Measurements from ENCODE around the gene UVRAG.

The UVRAG gene

DNA sequence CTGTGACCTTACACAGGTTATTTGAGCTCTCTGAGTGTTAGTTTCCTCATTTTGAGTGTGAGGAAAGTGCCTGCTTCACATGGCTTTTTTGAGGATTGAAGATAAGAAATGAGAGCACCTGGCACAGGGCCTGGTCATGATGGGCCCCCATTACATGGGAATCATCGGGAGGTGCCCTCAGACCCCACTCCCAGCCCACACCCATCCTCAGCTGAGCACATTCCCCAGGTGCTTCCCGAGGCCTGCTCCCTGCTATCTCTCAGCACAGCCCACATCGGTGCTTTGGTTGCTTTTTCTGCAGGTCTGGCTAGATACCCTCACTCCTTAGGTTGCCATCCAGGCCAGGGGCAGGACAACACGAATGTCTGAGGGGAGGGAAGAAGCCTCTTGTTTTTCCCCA, 29.8 kb upstream of the UVRAG start:
- H3K79me1 ChIP-seq (ENCODE audit: low read length): no peaks in the 10 kb centered on the region
- H3K9ac ChIP-seq (ENCODE audit: low read length): no peak overlapping the region
- H3K36me3 ChIP-seq (ENCODE audit: control insufficient read depth, insufficient read depth, low read length): no peaks in the 10 kb centered on the region
- no peak overlapping the region for H4K5ac ChIP-seq (ENCODE audit: low read length)
- H3K27me3 ChIP-seq (ENCODE audit: insufficient read depth, low read length, poor library complexity): no peaks in the 10 kb centered on the region
- H3K4me1 ChIP-seq (ENCODE audit: control insufficient read depth, low read depth, low read length): no peaks in the 10 kb centered on the region
- no peak overlapping the region for H3K27ac ChIP-seq (ENCODE audit: low read depth, low read length)
- H2BK5ac ChIP-seq (ENCODE audit: low read length): no peak overlapping the region
- WGBS (ENCODE audit: extremely low coverage, insufficient coverage, low lambda C conversion rate): no CpG with 5 or more reads among the region's 4 CpGs
- no peaks in the 10 kb centered on the region for H3K79me2 ChIP-seq (ENCODE audit: control insufficient read depth, insufficient read depth, low read length)
- no peak overlapping the region for H2BK120ac ChIP-seq (ENCODE audit: low read depth, low read length)
- H3K23ac ChIP-seq (ENCODE audit: low read length): no peak overlapping the region
- H2BK15ac ChIP-seq (replicated peaks; ENCODE audit: low read depth): no peak overlapping the region
- no peak overlapping the region for H4K8ac ChIP-seq (ENCODE audit: low read depth, low read length)
- no peak overlapping the region for H3K4me3 ChIP-seq (ENCODE audit: low read length)
- no peak overlapping the region for H3K56ac ChIP-seq (ENCODE audit: low read length)
- no peak overlapping the region for H3K4me2 ChIP-seq (ENCODE audit: low read length)
- no peak overlapping the region for H3K18ac ChIP-seq (ENCODE audit: low read length)
- no peak overlapping the region for H2AK5ac ChIP-seq (ENCODE audit: low read length)
- no peak for DNase-seq
- no peak overlapping the region for H3K4ac ChIP-seq (ENCODE audit: low read depth, low read length)

DNA sequence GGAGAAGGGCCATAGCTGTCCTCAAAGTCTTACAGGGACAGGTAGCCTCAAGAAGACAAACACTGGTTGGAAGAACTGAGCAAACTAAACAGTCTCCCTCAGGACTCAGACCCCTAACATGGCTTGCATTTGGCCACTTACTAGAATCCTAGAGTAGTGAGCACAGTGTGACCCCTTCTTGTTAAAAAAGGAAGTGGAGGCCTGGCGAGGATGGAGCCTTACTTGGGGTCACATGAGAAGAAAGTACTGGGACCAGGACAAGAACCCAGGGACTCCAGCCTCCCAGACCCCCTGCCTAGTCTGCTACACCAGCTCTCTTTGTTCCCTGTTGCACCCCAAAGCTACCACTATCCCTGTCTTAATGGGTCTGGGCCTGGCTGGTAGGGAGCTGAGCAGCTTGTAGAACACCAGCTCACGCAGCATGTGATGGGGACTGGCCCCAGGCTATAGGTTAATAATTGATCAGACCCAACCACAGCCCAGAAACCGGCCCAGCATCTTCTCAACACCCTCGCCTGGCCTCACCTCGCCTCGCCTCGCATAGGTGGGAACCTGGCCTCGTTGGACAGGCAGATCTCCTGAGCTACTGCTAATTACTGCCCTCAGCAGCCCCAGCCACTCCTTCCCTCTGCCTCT, 28.8 kb upstream of the UVRAG start:
- WGBS (ENCODE audit: extremely low coverage, insufficient coverage, low lambda C conversion rate): no CpG with 5 or more reads among the region's 8 CpGs
- no peaks in the 10 kb centered on the region for H3K36me3 ChIP-seq (ENCODE audit: control insufficient read depth, insufficient read depth, low read length)

DNA sequence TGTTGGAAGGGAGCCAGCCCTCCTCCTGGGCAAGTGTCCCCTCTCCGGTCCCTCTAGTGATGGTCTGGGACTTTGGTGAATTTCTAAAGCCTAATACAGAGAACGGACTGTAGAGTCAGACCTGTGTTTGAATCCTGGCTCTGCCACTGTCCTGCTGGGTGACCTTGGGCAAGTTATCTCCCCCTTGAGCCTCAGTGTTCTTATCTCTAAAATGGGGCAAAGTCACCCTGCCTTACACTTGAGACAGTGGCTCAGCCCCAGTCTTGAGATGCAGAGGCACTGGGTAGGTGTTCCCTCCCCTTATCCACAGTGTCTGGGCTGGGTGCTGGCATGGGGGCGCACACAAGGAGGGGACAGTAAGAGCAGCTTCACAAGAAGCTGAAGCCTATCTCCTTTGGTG, 25.5 kb upstream of the UVRAG start:
- H3K18ac ChIP-seq (ENCODE audit: low read length): no peak overlapping the region
- H3K9ac ChIP-seq (ENCODE audit: low read length): no peak overlapping the region
- WGBS (ENCODE audit: extremely low coverage, insufficient coverage, low lambda C conversion rate): no CpG with 5 or more reads among the region's 3 CpGs
- H2BK120ac ChIP-seq (ENCODE audit: low read depth, low read length): no peak overlapping the region
- no peak overlapping the region for H3K27ac ChIP-seq (ENCODE audit: low read depth, low read length)
- H3K4me1 ChIP-seq (ENCODE audit: control insufficient read depth, low read depth, low read length): no peaks in the 10 kb centered on the region
- no peak overlapping the region for H2BK15ac ChIP-seq (replicated peaks; ENCODE audit: low read depth)
- no peak overlapping the region for H2BK5ac ChIP-seq (ENCODE audit: low read length)
- H4K8ac ChIP-seq (ENCODE audit: low read depth, low read length): no peak overlapping the region
- no peaks in the 10 kb centered on the region for H3K27me3 ChIP-seq (ENCODE audit: insufficient read depth, low read length, poor library complexity)
- H3K79me2 ChIP-seq (ENCODE audit: control insufficient read depth, insufficient read depth, low read length): no peaks in the 10 kb centered on the region
- H2AK5ac ChIP-seq (ENCODE audit: low read length): no peak overlapping the region
- no peak overlapping the region for H3K56ac ChIP-seq (ENCODE audit: low read length)
- H3K23ac ChIP-seq (ENCODE audit: low read length): no peak overlapping the region
- no peaks in the 10 kb centered on the region for H3K36me3 ChIP-seq (ENCODE audit: control insufficient read depth, insufficient read depth, low read length)
- H3K4me2 ChIP-seq (ENCODE audit: low read length): no peak overlapping the region
- no peaks in the 10 kb centered on the region for H3K79me1 ChIP-seq (ENCODE audit: low read length)
- no peak overlapping the region for H3K4me3 ChIP-seq (ENCODE audit: low read length)
- H3K4ac ChIP-seq (ENCODE audit: low read depth, low read length): no peak overlapping the region
- H4K5ac ChIP-seq (ENCODE audit: low read length): no peak overlapping the region
- DNase-seq: no peak

More for the DNA sequence above, 28.8 kb upstream of the UVRAG start:
- no peak overlapping the region for H3K4me3 ChIP-seq (ENCODE audit: low read length)
- no peaks in the 10 kb centered on the region for H3K79me2 ChIP-seq (ENCODE audit: control insufficient read depth, insufficient read depth, low read length)
- H3K23ac ChIP-seq (ENCODE audit: low read length): no peak overlapping the region
- no peak overlapping the region for H3K27ac ChIP-seq (ENCODE audit: low read depth, low read length)
- H3K56ac ChIP-seq (ENCODE audit: low read length): no peak overlapping the region
- no peaks in the 10 kb centered on the region for H3K27me3 ChIP-seq (ENCODE audit: insufficient read depth, low read length, poor library complexity)
- H3K4ac ChIP-seq (ENCODE audit: low read depth, low read length): no peak overlapping the region
- no peak overlapping the region for H2BK120ac ChIP-seq (ENCODE audit: low read depth, low read length)
- no peak overlapping the region for H3K4me2 ChIP-seq (ENCODE audit: low read length)
- no peak overlapping the region for H4K8ac ChIP-seq (ENCODE audit: low read depth, low read length)
- no peak for DNase-seq
- H3K4me1 ChIP-seq (ENCODE audit: control insufficient read depth, low read depth, low read length): no peaks in the 10 kb centered on the region
- H2AK5ac ChIP-seq (ENCODE audit: low read length): no peak overlapping the region
- no peak overlapping the region for H3K18ac ChIP-seq (ENCODE audit: low read length)
- H2BK5ac ChIP-seq (ENCODE audit: low read length): no peak overlapping the region
- H4K5ac ChIP-seq (ENCODE audit: low read length): no peak overlapping the region
- no peak overlapping the region for H3K9ac ChIP-seq (ENCODE audit: low read length)
- no peaks in the 10 kb centered on the region for H3K79me1 ChIP-seq (ENCODE audit: low read length)
- no peak overlapping the region for H2BK15ac ChIP-seq (replicated peaks; ENCODE audit: low read depth)

DNA sequence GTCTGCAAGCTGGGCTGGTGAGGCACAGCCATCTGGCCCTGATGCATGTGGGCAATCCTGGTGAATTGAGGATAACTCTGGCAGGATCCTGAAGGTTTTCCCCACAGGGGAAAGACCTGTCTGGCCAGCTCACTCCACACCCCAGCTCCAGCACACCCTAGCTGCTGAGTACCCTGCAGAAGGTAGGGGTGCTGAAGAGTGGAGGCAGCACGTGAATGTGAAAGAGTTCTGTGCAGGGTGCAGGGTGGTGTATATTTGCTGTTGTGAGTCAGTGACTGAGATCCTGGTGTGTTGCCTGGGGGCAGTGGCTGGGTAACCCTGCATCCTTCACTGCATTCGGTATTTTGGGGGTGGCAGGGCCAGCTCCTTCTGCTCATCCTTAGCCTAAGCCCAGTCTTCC, 24.0 kb upstream of the UVRAG start:
- Histone ChIP-seq H2AK5ac (ENCODE audit: low read length) (no peak overlapping the region), H3K4me2 (ENCODE audit: low read length) (no peak overlapping the region), H4K5ac (ENCODE audit: low read length) (no peak overlapping the region), H3K79me2 (ENCODE audit: control insufficient read depth, insufficient read depth, low read length) (no peaks in the 10 kb centered on the region), H2BK15ac (replicated peaks; ENCODE audit: low read depth) (no peak overlapping the region), H3K79me1 (ENCODE audit: low read length) (no peaks in the 10 kb centered on the region), H3K4ac (ENCODE audit: low read depth, low read length) (no peak overlapping the region), H3K4me1 (ENCODE audit: control insufficient read depth, low read depth, low read length) (no peaks in the 10 kb centered on the region), H4K8ac (ENCODE audit: low read depth, low read length) (no peak overlapping the region), H3K18ac (ENCODE audit: low read length) (no peak overlapping the region), H2BK5ac (ENCODE audit: low read length) (no peak overlapping the region), H2BK120ac (ENCODE audit: low read depth, low read length) (no peak overlapping the region), H3K9ac (ENCODE audit: low read length) (no peak overlapping the region), H3K4me3 (ENCODE audit: low read length) (no peak overlapping the region), H3K56ac (ENCODE audit: low read length) (no peak overlapping the region), H3K23ac (ENCODE audit: low read length) (no peak overlapping the region), H3K27me3 (ENCODE audit: insufficient read depth, low read length, poor library complexity) (no peaks in the 10 kb centered on the region), H3K36me3 (ENCODE audit: control insufficient read depth, insufficient read depth, low read length) (no peaks in the 10 kb centered on the region), H3K27ac (ENCODE audit: low read depth, low read length) (no peak overlapping the region)
- no CpG with 5 or more reads among the region's 2 CpGs for whole genome bisulfite sequencing (ENCODE audit: extremely low coverage, insufficient coverage, low lambda C conversion rate)
- no peak for DNase-seq

DNA sequence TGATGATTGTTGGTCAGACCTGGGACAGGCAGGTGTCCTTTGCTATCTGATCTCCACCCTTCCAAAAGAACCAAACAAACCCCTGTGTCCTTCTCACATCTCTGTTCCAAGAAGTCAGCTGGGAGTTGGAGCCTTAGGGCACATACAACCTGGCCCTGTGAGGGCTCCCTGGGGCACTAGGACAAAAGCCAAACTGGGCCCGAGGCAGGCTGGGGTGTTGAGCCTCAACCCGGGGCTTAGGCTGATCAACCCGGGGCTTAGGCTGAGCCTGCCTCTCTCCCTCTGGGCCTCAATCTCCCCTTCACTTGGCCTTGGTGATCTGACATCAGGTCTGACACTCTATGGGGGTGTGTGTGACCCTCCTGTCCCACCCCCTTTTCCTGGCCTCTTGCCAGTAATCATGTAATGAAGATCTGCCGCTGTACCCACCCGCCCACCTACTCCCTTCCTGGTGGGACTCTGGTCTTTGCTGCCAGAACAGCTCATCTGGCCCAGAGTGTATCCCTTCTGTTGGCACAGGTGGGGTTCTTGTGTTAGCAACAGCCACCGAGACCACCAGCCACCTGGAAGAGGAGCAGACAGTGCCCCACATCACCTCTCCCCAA, 22.8 kb upstream of the UVRAG start:
- H3K18ac ChIP-seq (ENCODE audit: low read length): no peak overlapping the region
- WGBS (ENCODE audit: extremely low coverage, insufficient coverage, low lambda C conversion rate): no CpG with 5 or more reads among the region's 6 CpGs
- no peak overlapping the region for H2BK15ac ChIP-seq (replicated peaks; ENCODE audit: low read depth)
- H2BK5ac ChIP-seq (ENCODE audit: low read length): no peak overlapping the region
- no peaks in the 10 kb centered on the region for H3K36me3 ChIP-seq (ENCODE audit: control insufficient read depth, insufficient read depth, low read length)
- no peak overlapping the region for H3K56ac ChIP-seq (ENCODE audit: low read length)
- no peak overlapping the region for H3K4ac ChIP-seq (ENCODE audit: low read depth, low read length)
- H4K8ac ChIP-seq (ENCODE audit: low read depth, low read length): no peak overlapping the region
- H4K5ac ChIP-seq (ENCODE audit: low read length): no peak overlapping the region
- H2AK5ac ChIP-seq (ENCODE audit: low read length): no peak overlapping the region
- no peak overlapping the region for H3K23ac ChIP-seq (ENCODE audit: low read length)
- H3K4me3 ChIP-seq (ENCODE audit: low read length): no peak overlapping the region
- no peak overlapping the region for H3K4me2 ChIP-seq (ENCODE audit: low read length)
- H3K9ac ChIP-seq (ENCODE audit: low read length): no peak overlapping the region
- no peak for DNase-seq
- H3K79me2 ChIP-seq (ENCODE audit: control insufficient read depth, insufficient read depth, low read length): no peaks in the 10 kb centered on the region
- no peaks in the 10 kb centered on the region for H3K4me1 ChIP-seq (ENCODE audit: control insufficient read depth, low read depth, low read length)
- H3K27ac ChIP-seq (ENCODE audit: low read depth, low read length): no peak overlapping the region
- no peak overlapping the region for H2BK120ac ChIP-seq (ENCODE audit: low read depth, low read length)
- no peaks in the 10 kb centered on the region for H3K79me1 ChIP-seq (ENCODE audit: low read length)
- no peaks in the 10 kb centered on the region for H3K27me3 ChIP-seq (ENCODE audit: insufficient read depth, low read length, poor library complexity)
